VCaP (cell line): ENCODE results near the gene FASN.

Experiments used
- H3K27ac ChIP-seq: fragments of 450-650 bp; 2 replicates; pipeline ENCODE4 v1.5.1; 2017
- CTCF ChIP-seq: fragments of 450-650 bp; conservative IDR thresholded peaks from 2 replicates; pipeline ENCODE4 v1.5.1; 2017; ENCODE audit warnings: mild to moderate bottlenecking, moderate library complexity

FASN gene

GRCh38 chr17:82055965-82056728, 41.9 kb downstream of the FASN start:
- H3K27ac ChIP-seq = peak overlapping the region; percentile 95
- TF ChIP-seq CTCF = no peak

DNA sequence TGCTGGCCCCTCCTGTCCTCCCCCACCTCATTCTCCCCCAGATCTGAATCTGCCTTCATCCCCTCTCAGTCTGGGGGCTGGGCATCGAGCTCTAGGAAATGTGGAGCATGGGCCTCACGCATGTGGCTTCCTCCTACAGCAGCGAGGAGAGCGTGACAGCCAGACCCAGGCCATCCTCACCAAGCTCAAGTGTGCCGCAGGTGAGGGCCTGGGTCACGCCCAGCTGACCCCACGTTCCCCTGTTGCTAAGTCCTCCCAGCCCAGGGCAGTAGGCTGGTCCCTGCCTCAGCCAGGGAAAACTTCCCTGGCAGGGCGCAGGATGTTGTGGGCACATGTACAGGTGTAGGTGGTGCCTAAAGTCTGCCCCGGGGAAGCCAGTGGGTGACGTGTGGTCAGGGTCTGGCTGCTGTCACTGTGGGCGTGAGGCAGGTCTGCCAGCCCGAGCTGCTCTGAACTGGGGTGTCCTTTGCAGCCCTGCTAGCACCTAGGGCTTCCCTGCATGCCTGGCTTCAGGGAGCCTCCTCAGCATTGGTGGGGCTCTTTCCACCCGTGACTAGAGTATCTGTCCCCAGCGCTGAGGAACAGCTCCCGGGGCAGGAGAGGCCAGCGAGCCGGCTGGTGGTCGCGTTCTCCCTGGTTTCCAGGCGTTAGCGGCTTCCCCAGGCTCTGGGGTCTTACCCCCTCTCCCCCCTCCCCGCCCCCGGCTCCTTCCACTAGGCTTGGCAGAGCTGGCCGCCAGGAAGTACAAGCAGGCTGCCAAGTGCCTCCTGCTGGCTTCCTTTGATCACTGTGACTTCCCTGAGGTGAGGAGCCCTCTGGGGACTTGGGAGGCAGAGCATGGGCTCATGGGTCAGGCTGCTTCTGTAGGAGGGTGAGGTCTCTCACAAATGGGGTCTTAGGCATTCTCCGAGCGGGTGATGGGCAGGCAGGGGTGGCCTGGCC, 42.7 kb downstream of the FASN start:
- H3K27ac ChIP-seq = peak overlapping the region; percentile 95
- TF ChIP-seq CTCF = no peak

GRCh38 chr17:82054351-82055022, 43.5 kb downstream of the FASN start:
- H3K27ac ChIP-seq = peak overlapping the region; percentile 1; the same call in 1 of the 2 replicates
- no peak for TF ChIP-seq CTCF

- TF ChIP-seq CTCF = no peak
Observed at GRCh38 chr17:82053556-82054263, 44.3 kb downstream of the FASN start.

DNA sequence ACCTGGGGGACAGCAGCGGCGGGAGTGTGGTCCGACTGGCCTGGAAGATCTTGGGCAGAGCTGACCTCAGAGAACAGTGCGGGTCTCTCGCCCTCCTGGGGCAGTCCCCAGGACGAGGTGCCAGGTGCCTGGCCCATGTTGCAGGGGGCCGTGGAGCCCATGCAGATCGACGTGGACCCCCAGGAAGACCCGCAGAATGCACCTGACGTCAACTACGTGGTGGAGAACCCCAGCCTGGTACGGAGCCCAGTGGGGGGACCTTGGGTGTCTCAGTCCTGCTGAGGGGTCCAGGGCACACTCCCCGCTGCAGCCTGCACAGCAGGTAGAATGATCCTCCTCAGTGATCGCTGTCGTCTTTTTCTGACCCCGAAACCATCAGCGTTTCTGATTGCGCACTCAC, 44.9 kb downstream of the FASN start:
- TF ChIP-seq CTCF = no peak

More at GRCh38 chr17:82053556-82054263, 44.3 kb downstream of the FASN start:
- peak overlapping the region; percentile 1 for H3K27ac ChIP-seq

GRCh38 chr17:82052638-82053059, 45.4 kb downstream of the FASN start:
- peak overlapping the region; percentile 87 for H3K27ac ChIP-seq
- TF ChIP-seq CTCF = no peak

More for the DNA sequence above, 44.9 kb downstream of the FASN start:
- H3K27ac ChIP-seq = peak overlapping the region; percentile 87; the same call in 1 of the 2 replicates
